A549 treated with Hydrocortisone at 1 μM for 4 hours (cell line): ENCODE results near the gene AGPAT3. TPM values are rescaled to one million over a fixed set of nuclear protein-coding genes. Genes with fewer than 3 reads are reported as not detected.

Source experiments
- total RNA-seq: library from RNA; stranded (reverse); fragments of 200-300 nt; extraction: Qiagen RNA extraction; gene quantifications from 5 replicates; pipeline ENCODE4 v1.2.3, GENCODE V29; 2022

AGPAT3 gene
- total RNA-seq: 20.8 to 28.4 TPM (median 25.8 TPM) in 5 replicates

GRCh38 chr21:43864962-43865539, at the start of gene AGPAT3:
TSS of gene AGPAT3 (plus strand) at chr21:43865223. CDS start at chr21:43959682, 94,459 bp downstream.

GRCh38 chr21:44011579-44012473, 146.8 kb downstream of the AGPAT3 start, which contains the start of gene TRAPPC10:
TSS of gene TRAPPC10 (plus strand) at chr21:44012309. CDS start at chr21:44012494, 185 bp downstream.

Other genes starting within 250 kb of the AGPAT3 start
- 1.8 to 2.2 TPM (median 2.1 TPM) in 5 replicates for gene HSF2BP, start 205.7 kb upstream of the AGPAT3 start, total RNA-seq
- gene RRP1B, start 205.7 kb upstream of the AGPAT3 start, total RNA-seq: 35.0 to 47.8 TPM (median 36.8 TPM) in 5 replicates
- 229 to 359 TPM (median 320 TPM) in 5 replicates for gene PDXK, start 146.1 kb upstream of the AGPAT3 start, total RNA-seq
- 66.2 to 99.0 TPM (median 90.7 TPM) in 5 replicates for gene CSTB, start 88.9 kb upstream of the AGPAT3 start, total RNA-seq
- 32.7 to 41.6 TPM (median 34.8 TPM) in 5 replicates for gene RRP1, start 75.6 kb upstream of the AGPAT3 start, total RNA-seq
- gene TRAPPC10, start 147.1 kb downstream of the AGPAT3 start, total RNA-seq: 15.4 to 19.8 TPM (median 18.2 TPM) in 5 replicates
- gene PWP2, start 242.2 kb downstream of the AGPAT3 start, total RNA-seq: 1.0 to 3.2 TPM (median 1.3 TPM) in 5 replicates